B cell (primary cell): ENCODE results near the gene ECE1. TPM values are rescaled to one million over a fixed set of nuclear protein-coding genes. Genes with fewer than 3 reads are reported as not detected.

ENCODE experiments used
- ATAC-seq: fragments of 200-7000 bp; cut with Tn5 transposase; one replicate; pipeline ENCODE4 v1.10.0; 2021; ENCODE audit warnings: low read depth, mild to moderate bottlenecking, moderate number of reproducible peaks, moderate library complexity
- CTCF ChIA-PET: fragments of 350-600 bp; sonication (Branson Sonifier 250); formaldehyde crosslinking; loops from one replicate; lab custom pipeline; 2021; ENCODE audit warnings: antibody characterized with exemption, inconsistent platforms; lab: Charles Lee
- POLR2A ChIA-PET: fragments of 350-600 bp; sonication (Branson Sonifier 250); formaldehyde crosslinking; loops from one replicate; lab custom pipeline; 2021; ENCODE audit warnings: antibody characterized with exemption; lab: Charles Lee
- DNase-seq: peaks from one replicate; pipeline ENCODE4 v3.0.0; 2013
- H2AFZ ChIP-seq: 2 replicates; pipeline ENCODE4 v1.6.1; 2012; ENCODE audit warnings: mild to moderate bottlenecking, low read depth, low read length; ENCODE audit not compliant: insufficient read depth, poor library complexity, severe bottlenecking
- H3K27ac ChIP-seq, 2 donors: 1 replicate in 1 of 2; 2 replicates in 1 of 2; pipeline ENCODE4 v1.5.1; 2012 to 2013; ENCODE audit warnings: low read length in 2 of 2, mild to moderate bottlenecking in 2 of 2, moderate library complexity in 1 of 2
- H3K27me3 ChIP-seq, 4 experiments: fragments of 200-600 bp in 1 of 4; sonication (generic) in 1 of 4; replicated peaks in 1 of 4; 1 replicate in 2 of 4; 2 replicates in 2 of 4; pipeline versions ENCODE4 v1.6.1 to v1.7.0; 2013 to 2016; ENCODE audit warnings: low read length in 3 of 4, mild to moderate bottlenecking in 2 of 4, mixed read lengths in 1 of 4, moderate library complexity in 1 of 4; ENCODE audit not compliant: insufficient read depth in 4 of 4, control insufficient read depth in 3 of 4; ENCODE audit errors: control extremely low read depth in 1 of 4
- H3K36me3 ChIP-seq, 2 experiments: replicated peaks in 1 of 2; 1 replicate in 1 of 2; 2 replicates in 1 of 2; pipeline versions ENCODE4 v1.6.1 to v1.7.1; 2013; ENCODE audit warnings: low read length in 1 of 2; ENCODE audit not compliant: insufficient read depth in 2 of 2, control insufficient read depth in 1 of 2; ENCODE audit errors: control extremely low read depth in 1 of 2, extremely low read depth in 1 of 2
- H3K4me1 ChIP-seq, 2 donors: fragments of 200-600 bp in 1 of 2; sonication (generic) in 1 of 2; 1 replicate in 1 of 2; 2 replicates in 1 of 2; pipeline versions ENCODE4 v1.5.1 to v1.6.1; 2013 to 2017; ENCODE audit warnings: low read length in 2 of 2; ENCODE audit not compliant: control insufficient read depth in 2 of 2, insufficient read depth in 2 of 2
- H3K4me2 ChIP-seq: replicated peaks from 2 replicates; pipeline ENCODE3; 2012; ENCODE audit warnings: mild to moderate bottlenecking, low read depth, low read length; ENCODE audit not compliant: poor library complexity, severe bottlenecking
- H3K4me3 ChIP-seq, 5 experiments: fragments of 200-600 bp in 1 of 5; sonication (generic) in 1 of 5; 1 replicate in 3 of 5; 2 replicates in 2 of 5; pipeline versions ENCODE4 v1.5.1 to v1.7.0; 2011 to 2016; ENCODE audit warnings: low read length in 4 of 5, mild to moderate bottlenecking in 4 of 5, low read depth in 2 of 5, control low read depth in 1 of 5, moderate library complexity in 1 of 5; ENCODE audit not compliant: insufficient read depth in 1 of 5; ENCODE audit errors: control extremely low read depth in 1 of 5, extremely low read depth in 1 of 5
- H3K79me2 ChIP-seq: fragments of 200-600 bp; sonication (generic); one replicate; pipeline ENCODE4 v1.6.0; 2016; ENCODE audit warnings: low read length; ENCODE audit not compliant: control insufficient read depth, insufficient read depth
- H3K9ac ChIP-seq: fragments of 200-600 bp; sonication (generic); 2 replicates; pipeline ENCODE4 v1.6.1; 2017; ENCODE audit warnings: mild to moderate bottlenecking, low read length, moderate library complexity
- H3K9me3 ChIP-seq, 3 donors: one replicate each; pipeline versions ENCODE4 v1.6.1 to v1.7.1; 2013; ENCODE audit warnings: low read length in 2 of 3; ENCODE audit not compliant: control insufficient read depth in 2 of 3, insufficient read depth in 1 of 3; ENCODE audit errors: control extremely low read depth in 1 of 3
- H4K20me1 ChIP-seq: 2 replicates; pipeline ENCODE4 v1.6.0; 2012; ENCODE audit warnings: mild to moderate bottlenecking, low read length; ENCODE audit not compliant: insufficient read depth, control insufficient read depth, poor library complexity, severe bottlenecking
- H3K27ac Mint-ChIP-seq: one replicate; pipeline ENCODE4 v1.8.0; 2021; ENCODE audit warnings: mixed read lengths
- H3K27me3 Mint-ChIP-seq: one replicate; pipeline ENCODE4 v1.8.0; 2021; ENCODE audit warnings: mixed read lengths
- H3K4me1 Mint-ChIP-seq: one replicate; pipeline ENCODE4 v1.8.0; 2021; ENCODE audit warnings: mixed read lengths
- H3K4me3 Mint-ChIP-seq: one replicate; pipeline ENCODE4 v1.8.0; 2021; ENCODE audit warnings: mixed read lengths
- H3K9me3 Mint-ChIP-seq: one replicate; pipeline ENCODE4 v1.8.0; 2022; ENCODE audit warnings: mixed read lengths; ENCODE audit not compliant: insufficient read depth
- CTCF ChIP-seq: fragments of 200-600 bp; IDR thresholded peaks from one replicate; pipeline ENCODE4 v1.8.0; 2022; ENCODE audit warnings: antibody characterized with exemption, mild to moderate bottlenecking
- EZH2 ChIP-seq: IDR thresholded peaks from 2 replicates; pipeline ENCODE4 v1.6.1; 2012; ENCODE audit warnings: borderline replicate concordance, low read depth, mild to moderate bottlenecking, moderate library complexity, low read length; ENCODE audit not compliant: insufficient read depth, poor library complexity, severe bottlenecking
- WGBS: methylation state at CpG from one replicate; pipeline ENCODE4 v1.1.5; 2013; ENCODE audit warnings: missing lambda C conversion rate; ENCODE audit not compliant: insufficient coverage; 5-methylcytosine and 5-hydroxymethylcytosine counted together
- intact Hi-C: fragments of 100-400 bp; cut with micrococcal nuclease; formaldehyde crosslinking; loops from one replicate; pipeline ENCODE4 v1.10.0; 2022
- polyA plus RNA-seq: library from polyadenylated mRNA; depleted of rRNA; stranded (reverse); fragments of >200 nt; gene quantifications from 2 replicates; pipeline ENCODE4 v1.2.3, GENCODE V29; 2012
- total RNA-seq, 2 donors: library from RNA; stranded (reverse); fragments of 120-200 nt in 1 of 2; gene quantifications; 1 replicate in 1 of 2; 2 replicates in 1 of 2; pipeline versions ENCODE4 v1.2.3 to v1.2.4, GENCODE V29; 2013 to 2022

ECE1 gene
- total and polyA plus RNA-seq, 2 donors (not counting 1 experiment from before 2014, with no cell fraction given): 46.7 to 133 TPM

- ChIA-PET POLR2A (no interaction called here), CTCF (interaction anchor here (0.7 to 2.4 kb wide), 3 partner anchors 16 to 39 kb away, joined by 4 to 13 read pairs (median 4); no protein-coding TSS in a partner anchor)
- WGBS: 78% methylated on average over 6 of the region's 7 CpGs
- H3K9me3 ChIP-seq: no peaks in the 10 kb centered on the region
- H3K27me3 ChIP-seq: no peaks in the 10 kb centered on the region
- peak; percentile 40 for DNase-seq
- TF ChIP-seq EZH2 (no peak), CTCF (no peak)
- no peak overlapping the region for H3K9ac ChIP-seq
- H3K4me2 ChIP-seq: peak overlapping the region; percentile 39
- no peak for ATAC-seq
- H3K27ac Mint-ChIP-seq: peak overlapping the region; percentile 82
- peaks cover 60% of the 10 kb centered on the region for H3K79me2 ChIP-seq
- no peaks in the 10 kb centered on the region for H4K20me1 ChIP-seq
- H3K36me3 ChIP-seq: peaks cover 0 to 3% of the 10 kb centered on the region in 2 experiments
- H3K27me3 Mint-ChIP-seq: no peaks in the 10 kb centered on the region
- H2AFZ ChIP-seq: peak overlapping the region; percentile 28
- peaks cover 77% of the 10 kb centered on the region for H3K4me1 Mint-ChIP-seq
- H3K4me3 ChIP-seq: no peak overlapping the region
- H3K27ac ChIP-seq: peak overlapping the region; percentile 4 to 73
- H3K4me1 ChIP-seq: peaks cover 48 to 59% of the 10 kb centered on the region in 2 donors
- intact Hi-C loops: loop anchor here (1.0 kb wide), 1 partner anchor 35 kb away; no protein-coding TSS in a partner anchor
- H3K4me3 Mint-ChIP-seq: peak overlapping the region; percentile 40
- H3K9me3 Mint-ChIP-seq: no peaks in the 10 kb centered on the region
These were observed 39.1 kb upstream of the ECE1 start for GRCh38 chr1:21329209-21329844.
